ENCODE results near the gene TOE1. TPM values are rescaled to one million over a fixed set of nuclear protein-coding genes. Genes with fewer than 3 reads are reported as not detected.

The TOE1 gene
- total and polyA plus RNA-seq, 9 of the 15 experiments (the other 6 are each of a cell fraction or from before 2014, with no cell fraction given), result 32.1 to 85.7 (median 38.0) TPM

- TF ChIP-seq TEAD1 (CRISPR knock-in tag; IDR thresholded peaks at IDR 0.05), result peak in 1 of 2 experiments; percentile 44; a peak in 1 of 4 replicates
- no peak for TF ChIP-seq ZNF79 (CRISPR knock-in tag; IDR thresholded peaks at IDR 0.05; ENCODE audit: low read depth)
- no peak for TF ChIP-seq EP400 (IDR thresholded peaks at IDR 0.05)
- TF ChIP-seq TCF3 (CRISPR knock-in tag; IDR thresholded peaks at IDR 0.05), result no peak
- no peak for TF ChIP-seq CHCHD3 (CRISPR knock-in tag; IDR thresholded peaks at IDR 0.05)
- no peak for TF ChIP-seq TFE3 (CRISPR knock-in tag; IDR thresholded peaks at IDR 0.05)
- TF ChIP-seq MXI1 (IDR thresholded peaks at IDR 0.05; ENCODE audit: low read depth, low read length), result no peak
- TF ChIP-seq MCM7 (IDR thresholded peaks at IDR 0.05), result no peak
- TF ChIP-seq U2AF2 (optimal IDR thresholded peaks at IDR 0.05; ENCODE audit: low read depth, low read length), result no peak
- no peak for TF ChIP-seq RBM14 (IDR thresholded peaks at IDR 0.05; ENCODE audit: borderline replicate concordance, insufficient read depth, low read depth, low read length)
- TF ChIP-seq ZNF583 (CRISPR knock-in tag; IDR thresholded peaks at IDR 0.05), result no peak
- no peak for TF ChIP-seq POU5F1 (IDR thresholded peaks at IDR 0.05; ENCODE audit: borderline replicate concordance, low read depth, low read length, partially characterized antibody)
- 0 out of 4 replicates have a peak, but pooled peaks of 1 of the 2 experiments have one; percentile 55 for TF ChIP-seq UBTF (IDR thresholded peaks at IDR 0.05; ENCODE audit: borderline replicate concordance in 1 of 2, low read depth in 2 of 2, low read length in 2 of 2)
- no peak for TF ChIP-seq ZNF444 (CRISPR knock-in tag; IDR thresholded peaks at IDR 0.05)
- TF ChIP-seq TOE1 (IDR thresholded peaks at IDR 0.05; ENCODE audit: borderline replicate concordance), result no peak
- no peak for TF ChIP-seq TOE1 (CRISPR knock-in tag; IDR thresholded peaks at IDR 0.05; ENCODE audit: borderline replicate concordance, low read depth)
- TF ChIP-seq ZNF354B (CRISPR knock-in tag; IDR thresholded peaks at IDR 0.05), result no peak
- TF ChIP-seq SIX5 (IDR thresholded peaks at IDR 0.05; ENCODE audit: borderline replicate concordance in 1 of 2, insufficient read depth in 1 of 2, low read depth in 1 of 2, low read length in 2 of 2), result no peak
- TF ChIP-seq MAZ (CRISPR knock-in tag; conservative IDR thresholded peaks at IDR 0.05 in 1 of 2, IDR thresholded peaks at IDR 0.05 in 1 of 2), result no peak
- TF ChIP-seq JUN (IDR thresholded peaks at IDR 0.05; ENCODE audit: borderline replicate concordance, low read depth, low read length), result 0 out of 2 replicates have a peak, but pooled peaks have one; percentile 45
- TF ChIP-seq JUN (CRISPR knock-in tag; IDR thresholded peaks at IDR 0.05; ENCODE audit: borderline replicate concordance), result no peak
- no peak for TF ChIP-seq COPS2 (conservative IDR thresholded peaks at IDR 0.05)
- TF ChIP-seq RCOR1 (IDR thresholded peaks at IDR 0.05; ENCODE audit: borderline replicate concordance in 1 of 2, low read depth in 2 of 2, low read length in 2 of 2), result peak in 1 of 2 experiments; percentile 51; a peak in 1 of 4 replicates
- TF ChIP-seq ZNF436 (CRISPR knock-in tag; IDR thresholded peaks at IDR 0.05), result no peak
Measured at GRCh38 chr1:45299981-45300668, 39.8 kb upstream of the TOE1 start (continued).

Data from K562 (cell line).